ENCODE measurements around the gene IGFBPL1.
A peak's percentile ranks its signal among the peaks of the same experiment; 100 is the strongest.

DNA sequence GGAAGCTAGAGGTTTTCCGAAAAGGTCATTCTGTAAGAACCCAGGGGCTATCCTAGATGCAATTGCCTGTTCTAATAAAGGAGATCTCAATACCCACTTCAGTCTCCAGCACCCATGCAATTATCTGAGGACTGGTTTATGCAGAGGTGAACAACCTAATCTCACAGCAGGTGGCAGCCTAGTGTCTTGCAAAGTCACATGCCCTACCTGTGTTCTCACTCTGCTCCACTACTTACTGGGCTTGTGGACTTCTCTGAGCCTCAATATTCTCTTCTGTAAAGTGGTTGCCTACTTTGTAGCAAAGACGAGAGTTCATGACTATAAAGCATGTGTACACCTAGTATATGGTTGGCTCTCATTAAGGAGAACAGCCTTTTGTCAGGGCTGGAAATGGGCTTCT is 52.8 kb downstream of the IGFBPL1 start:
- TF ChIP-seq, protein P1, sequence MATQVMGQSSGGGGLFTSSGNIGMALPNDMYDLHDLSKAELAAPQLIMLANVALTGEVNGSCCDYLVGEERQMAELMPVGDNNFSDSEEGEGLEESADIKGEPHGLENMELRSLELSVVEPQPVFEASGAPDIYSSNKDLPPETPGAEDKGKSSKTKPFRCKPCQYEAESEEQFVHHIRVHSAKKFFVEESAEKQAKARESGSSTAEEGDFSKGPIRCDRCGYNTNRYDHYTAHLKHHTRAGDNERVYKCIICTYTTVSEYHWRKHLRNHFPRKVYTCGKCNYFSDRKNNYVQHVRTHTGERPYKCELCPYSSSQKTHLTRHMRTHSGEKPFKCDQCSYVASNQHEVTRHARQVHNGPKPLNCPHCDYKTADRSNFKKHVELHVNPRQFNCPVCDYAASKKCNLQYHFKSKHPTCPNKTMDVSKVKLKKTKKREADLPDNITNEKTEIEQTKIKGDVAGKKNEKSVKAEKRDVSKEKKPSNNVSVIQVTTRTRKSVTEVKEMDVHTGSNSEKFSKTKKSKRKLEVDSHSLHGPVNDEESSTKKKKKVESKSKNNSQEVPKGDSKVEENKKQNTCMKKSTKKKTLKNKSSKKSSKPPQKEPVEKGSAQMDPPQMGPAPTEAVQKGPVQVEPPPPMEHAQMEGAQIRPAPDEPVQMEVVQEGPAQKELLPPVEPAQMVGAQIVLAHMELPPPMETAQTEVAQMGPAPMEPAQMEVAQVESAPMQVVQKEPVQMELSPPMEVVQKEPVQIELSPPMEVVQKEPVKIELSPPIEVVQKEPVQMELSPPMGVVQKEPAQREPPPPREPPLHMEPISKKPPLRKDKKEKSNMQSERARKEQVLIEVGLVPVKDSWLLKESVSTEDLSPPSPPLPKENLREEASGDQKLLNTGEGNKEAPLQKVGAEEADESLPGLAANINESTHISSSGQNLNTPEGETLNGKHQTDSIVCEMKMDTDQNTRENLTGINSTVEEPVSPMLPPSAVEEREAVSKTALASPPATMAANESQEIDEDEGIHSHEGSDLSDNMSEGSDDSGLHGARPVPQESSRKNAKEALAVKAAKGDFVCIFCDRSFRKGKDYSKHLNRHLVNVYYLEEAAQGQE (IDR thresholded peaks at IDR 0.05; ENCODE audit: insufficient read depth in 1 of 2, low read depth in 2 of 2, low read length in 1 of 2): no peak
- TF ChIP-seq, protein P2, sequence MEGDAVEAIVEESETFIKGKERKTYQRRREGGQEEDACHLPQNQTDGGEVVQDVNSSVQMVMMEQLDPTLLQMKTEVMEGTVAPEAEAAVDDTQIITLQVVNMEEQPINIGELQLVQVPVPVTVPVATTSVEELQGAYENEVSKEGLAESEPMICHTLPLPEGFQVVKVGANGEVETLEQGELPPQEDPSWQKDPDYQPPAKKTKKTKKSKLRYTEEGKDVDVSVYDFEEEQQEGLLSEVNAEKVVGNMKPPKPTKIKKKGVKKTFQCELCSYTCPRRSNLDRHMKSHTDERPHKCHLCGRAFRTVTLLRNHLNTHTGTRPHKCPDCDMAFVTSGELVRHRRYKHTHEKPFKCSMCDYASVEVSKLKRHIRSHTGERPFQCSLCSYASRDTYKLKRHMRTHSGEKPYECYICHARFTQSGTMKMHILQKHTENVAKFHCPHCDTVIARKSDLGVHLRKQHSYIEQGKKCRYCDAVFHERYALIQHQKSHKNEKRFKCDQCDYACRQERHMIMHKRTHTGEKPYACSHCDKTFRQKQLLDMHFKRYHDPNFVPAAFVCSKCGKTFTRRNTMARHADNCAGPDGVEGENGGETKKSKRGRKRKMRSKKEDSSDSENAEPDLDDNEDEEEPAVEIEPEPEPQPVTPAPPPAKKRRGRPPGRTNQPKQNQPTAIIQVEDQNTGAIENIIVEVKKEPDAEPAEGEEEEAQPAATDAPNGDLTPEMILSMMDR (IDR thresholded peaks at IDR 0.05): peak; percentile 49
- TF ChIP-seq SIN3A (IDR thresholded peaks at IDR 0.05; ENCODE audit: borderline replicate concordance, insufficient read depth, low read depth, low read length) (no peak), POLR2AphosphoS5 (IDR thresholded peaks at IDR 0.05; ENCODE audit: low read depth, low read length) (no peak)

Measured in Panc1 (cell line).